Gastrocnemius medialis (tissue), 4 donors: ENCODE data around the gene CORO6. TPM values are rescaled to one million over a fixed set of nuclear protein-coding genes. Genes with fewer than 3 reads are reported as not detected.

Experiments
- ATAC-seq, 2 donors: fragments of 150-250 bp; one replicate each; pipeline ENCODE4 v1.9.1; 2016
- DNase-seq, 2 donors: peaks; one replicate each; pipeline ENCODE4 v3.0.0-alpha.2; 2019
- H3K27ac ChIP-seq, 4 donors: fragments of 200-600 bp; sonication (generic); 1 replicate in 1 of 4; 2 replicates in 3 of 4; pipeline ENCODE4 v1.5.1; 2016 to 2018; ENCODE audit warnings: mild to moderate bottlenecking in 2 of 4, moderate library complexity in 1 of 4
- H3K27me3 ChIP-seq, 3 donors: fragments of 200-600 bp; sonication (generic) in 2 of 3; 1 replicate in 1 of 3; 2 replicates in 2 of 3; pipeline versions ENCODE4 v1.5.1 to v1.6.0; 2016 to 2019; ENCODE audit warnings: mild to moderate bottlenecking in 1 of 3, moderate library complexity in 1 of 3
- H3K36me3 ChIP-seq, 2 donors: fragments of 200-600 bp; sonication (generic) in 1 of 2; one replicate each; pipeline ENCODE4 v1.5.1; 2017 to 2018
- H3K4me1 ChIP-seq, 2 donors: fragments of 200-600 bp; sonication (generic) in 1 of 2; one replicate each; pipeline ENCODE4 v1.5.1; 2016 to 2017; ENCODE audit warnings: mild to moderate bottlenecking in 2 of 2
- H3K4me3 ChIP-seq, 4 donors: fragments of 200-600 bp; sonication (generic) in 3 of 4; 1 replicate in 1 of 4; 2 replicates in 3 of 4; pipeline ENCODE4 v1.5.1; 2016 to 2019; ENCODE audit warnings: mild to moderate bottlenecking in 2 of 4
- H3K9me3 ChIP-seq, 3 donors: fragments of 200-600 bp; sonication (generic) in 2 of 3; 1 replicate in 1 of 3; 2 replicates in 2 of 3; pipeline ENCODE4 v1.5.1; 2016 to 2019
- CTCF ChIP-seq, 5 experiments: fragments of 450-650 bp in 3 of 5; fragments of 200-600 bp in 2 of 5; sonication (generic) in 2 of 5; IDR thresholded peaks in 4 of 5; conservative IDR thresholded peaks in 1 of 5; 1 replicate in 4 of 5; 2 replicates in 1 of 5; pipeline ENCODE4 v1.5.1; 2016 to 2019; ENCODE audit warnings: antibody characterized with exemption in 5 of 5, mild to moderate bottlenecking in 3 of 5, moderate library complexity in 3 of 5
- POLR2A ChIP-seq, 2 donors: fragments of 450-650 bp; IDR thresholded peaks; one replicate each; pipeline ENCODE4 v1.6.1; 2017; ENCODE audit warnings: antibody characterized with exemption in 2 of 2, mild to moderate bottlenecking in 2 of 2, moderate library complexity in 2 of 2
- in situ Hi-C, 4 donors: fragments of 200-750 bp; cut with MboI; loops; one replicate each; pipeline versions ENCODE4 v1.15.0 to v1.8.0; 2017; ENCODE audit warnings: low sequenced_read_pairs in 4 of 4
- intact Hi-C: fragments of 100-400 bp; cut with DNase I; formaldehyde crosslinking; loops from one replicate; pipeline ENCODE4 v1.15.1; 2023; ENCODE audit warnings: low total_unique reads
- total RNA-seq, 4 donors: library from RNA; depleted of rRNA; stranded (reverse); fragments of >200 nt; gene quantifications; one replicate each; pipeline versions ENCODE4 v1.1.0 to v1.2.3, GENCODE V29; 2016

CORO6 gene
- total RNA-seq: 100 to 1,000 TPM; 409 to 694 (median 563) TPM

- Histone ChIP-seq H3K27ac (peak within 1 kb of the TSS; percentile 98 to 100 (median 99)), H3K27me3 (no peaks in the 10 kb centered on the region), H3K4me3 (peak within 1 kb of the TSS; percentile 89 to 99 (median 96)), H3K9me3 (no peaks in the 10 kb centered on the region), H3K36me3 (peaks cover 0 to 17% of the 10 kb centered on the region in 2 donors), H3K4me1 (peaks cover 62 to 65% of the 10 kb centered on the region in 2 donors)
- intact Hi-C loops (loop anchor here (5.0 to 10.0 kb wide), 3 partner anchors 55 to 488 kb away; no protein-coding TSS in a partner anchor), in situ Hi-C loops (loop anchor here in 3 of 4 donors (10.0 to 25.0 kb wide), 3 partner anchors 152 to 315 kb away; partner anchors contain the start of genes EFCAB5 (in 2 of the 3) and SSH2 (in 2 of the 3))
- TF ChIP-seq POLR2A (IDR thresholded peaks at IDR 0.05) (peak; percentile 99), CTCF (IDR thresholded peaks at IDR 0.05 in 4 of 5, conservative IDR thresholded peaks at IDR 0.05 in 1 of 5) (no peak)
- ATAC-seq (peak; percentile 39 to 54), DNase-seq (peak; percentile 64 to 83)
These were observed at the start of gene CORO6 for GRCh38 chr17:29622337-29623282. Gene CORO6 (minus strand): TSS chr17:29622912. CDS start chr17:29621421, 1,491 bp downstream.

- no peak for DNase-seq
- no peaks in the 10 kb centered on the region for H3K27me3 ChIP-seq
- TF ChIP-seq POLR2A (IDR thresholded peaks at IDR 0.05) (no peak), CTCF (IDR thresholded peaks at IDR 0.05 in 4 of 5, conservative IDR thresholded peaks at IDR 0.05 in 1 of 5) (no peak)
- in situ Hi-C loops: no loop called here
- ATAC-seq: no peak
- H3K4me3 ChIP-seq: no peak overlapping the region
- peak overlapping the region; percentile 97 to 100 (median 98) for H3K27ac ChIP-seq
- H3K36me3 ChIP-seq: peaks cover 0 to 58% of the 10 kb centered on the region in 2 donors
- H3K4me1 ChIP-seq: peaks cover 18 to 34% of the 10 kb centered on the region in 2 donors
- no peaks in the 10 kb centered on the region for H3K9me3 ChIP-seq
- intact Hi-C loops: no loop called here
These were observed 48.9 kb upstream of the CORO6 start for GRCh38 chr17:29671661-29672060.

- TF ChIP-seq POLR2A (IDR thresholded peaks at IDR 0.05) (no peak), CTCF (IDR thresholded peaks at IDR 0.05 in 4 of 5, conservative IDR thresholded peaks at IDR 0.05 in 1 of 5) (no peak)
- Histone ChIP-seq H3K36me3 (peaks cover 0 to 80% of the 10 kb centered on the region in 2 donors), H3K27me3 (no peaks in the 10 kb centered on the region), H3K4me3 (no peak overlapping the region), H3K27ac (peak overlapping the region; percentile 97 to 100 (median 98)), H3K9me3 (no peaks in the 10 kb centered on the region), H3K4me1 (peaks cover 24 to 33% of the 10 kb centered on the region in 2 donors)
- in situ Hi-C loops: no loop called here
- ATAC-seq: no peak
- no peak for DNase-seq
- intact Hi-C loops: no loop called here
These were observed 46.6 kb upstream of the CORO6 start for GRCh38 chr17:29669266-29669665.

- Histone ChIP-seq H3K27ac (peak overlapping the region; percentile 97 to 100 (median 98)), H3K4me1 (peaks cover 35 to 44% of the 10 kb centered on the region in 2 donors), H3K36me3 (peaks cover 0 to 80% of the 10 kb centered on the region in 2 donors), H3K4me3 (no peak overlapping the region), H3K9me3 (no peaks in the 10 kb centered on the region), H3K27me3 (no peaks in the 10 kb centered on the region)
- ATAC-seq (no peak), DNase-seq (no peak)
- TF ChIP-seq POLR2A (IDR thresholded peaks at IDR 0.05) (no peak), CTCF (IDR thresholded peaks at IDR 0.05 in 4 of 5, conservative IDR thresholded peaks at IDR 0.05 in 1 of 5) (no peak)
- intact Hi-C loops: no loop called here
- in situ Hi-C loops: no loop called here
These were observed 45.3 kb upstream of the CORO6 start for GRCh38 chr17:29667969-29668368.
